T-helper 2 cell treated with Interferon-gamma antibody and Interleukin-4, amounts not matched to agents 100 ng/mL and 5 ng/mL, for 36 hours (primary cell): ENCODE data around the gene COG4. TPM values are rescaled to one million over a fixed set of nuclear protein-coding genes. Genes with fewer than 3 reads are reported as not detected.

Experiments
- intact Hi-C: fragments of 100-400 bp; cut with micrococcal nuclease; formaldehyde crosslinking; loops from one replicate; pipeline ENCODE4 v1.15.1; 2023
- total RNA-seq: library from RNA; stranded (reverse); gene quantifications from 2 replicates; pipeline ENCODE4 v1.2.3, GENCODE V29; 2022

COG4 gene
- total RNA-seq, 1 donor from 2014 or later: 56.2 TPM

DNA sequence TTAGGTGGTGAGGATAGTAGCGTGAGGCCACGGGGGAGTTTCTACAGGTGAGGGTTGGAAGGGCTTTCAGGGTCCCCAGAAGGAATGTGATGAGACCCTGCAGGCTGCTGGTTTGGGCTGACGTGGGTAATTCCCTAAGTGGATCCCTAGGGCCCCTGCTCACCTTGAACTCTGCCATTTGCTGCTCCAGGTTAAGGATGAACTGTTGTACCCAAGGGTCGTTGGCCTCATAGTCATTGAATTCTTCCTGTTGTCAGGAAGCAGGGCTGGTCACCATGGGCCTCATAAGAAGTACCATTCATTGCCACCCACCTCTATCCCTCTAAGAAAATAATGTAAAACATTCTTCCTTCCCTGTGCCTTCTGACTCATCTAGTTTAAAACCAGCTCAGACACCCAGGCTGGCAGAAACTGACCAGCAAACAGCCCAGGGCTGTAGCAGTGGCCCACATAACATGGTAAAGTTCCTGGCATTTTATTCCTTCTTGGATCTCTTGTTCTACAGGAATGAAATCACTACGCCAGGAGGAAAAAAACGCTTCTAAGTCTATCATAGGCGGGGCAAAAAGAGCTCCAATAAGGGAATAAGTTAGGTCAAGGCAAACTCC is 41.3 kb downstream of the COG4 start:
- intact Hi-C loops: no loop called here

- intact Hi-C loops: no loop called here
Observed at GRCh38 chr16:70480127-70481105, 42.9 kb downstream of the COG4 start.

DNA sequence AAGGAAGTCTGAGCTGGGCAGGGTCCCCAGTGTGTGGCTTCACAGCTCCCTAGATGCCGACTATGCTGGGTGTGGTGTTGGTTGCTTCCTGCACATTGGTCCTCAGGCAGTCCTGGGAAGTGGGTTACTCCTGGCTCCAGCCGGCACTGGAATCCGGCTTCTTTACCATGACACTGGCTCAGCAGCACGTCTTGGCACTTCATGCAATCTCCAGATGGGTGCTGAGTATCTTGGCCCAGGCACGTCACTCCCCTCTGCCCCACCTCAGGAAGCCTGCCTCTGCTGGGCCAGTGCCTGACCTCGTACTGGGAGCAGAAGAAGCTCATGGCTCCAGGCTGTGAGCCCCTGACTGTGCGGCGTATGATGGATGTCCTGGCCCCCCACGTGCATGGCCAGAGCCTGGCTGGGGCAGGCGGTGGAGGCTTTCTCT is 44.4 kb downstream of the COG4 start:
- intact Hi-C loops: loop anchor here (5.0 kb wide), 1 partner anchor 97 kb away; no protein-coding TSS in a partner anchor

DNA sequence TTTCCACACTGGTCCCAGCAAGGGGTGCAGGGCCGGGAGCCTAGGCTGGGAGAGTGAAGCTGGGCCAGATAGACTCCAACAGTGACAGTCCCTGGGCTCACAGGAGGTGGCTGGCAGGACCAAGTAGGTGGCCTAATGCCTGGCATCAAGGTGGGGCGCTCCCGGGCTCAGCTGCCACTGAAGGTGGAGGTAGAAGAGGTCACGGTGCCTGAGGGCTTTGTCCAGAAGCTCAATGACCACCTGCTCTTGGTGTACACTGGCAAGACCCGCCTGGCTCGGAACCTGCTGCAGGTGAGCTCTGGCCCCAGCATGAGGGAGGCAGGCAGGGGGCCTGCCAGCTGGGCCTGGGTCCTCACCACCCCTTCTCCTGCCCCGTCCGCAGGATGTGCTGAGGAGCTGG is 45.2 kb downstream of the COG4 start:
- intact Hi-C loops: loop anchor here (5.0 kb wide), 1 partner anchor 96 kb away; no protein-coding TSS in a partner anchor

GRCh38 chr16:70476272-70477020 is 46.9 kb downstream of the COG4 start:
- intact Hi-C loops: loop anchor here (5.0 kb wide), 1 partner anchor 94 kb away; no protein-coding TSS in a partner anchor

- intact Hi-C loops: loop anchor here (5.0 kb wide), 1 partner anchor 93 kb away; no protein-coding TSS in a partner anchor
Observed at GRCh38 chr16:70475054-70475871, 48.1 kb downstream of the COG4 start.

GRCh38 chr16:70474320-70475053 is 48.9 kb downstream of the COG4 start:
- intact Hi-C loops: loop anchor here (5.0 kb wide), 1 partner anchor 92 kb away; no protein-coding TSS in a partner anchor

DNA sequence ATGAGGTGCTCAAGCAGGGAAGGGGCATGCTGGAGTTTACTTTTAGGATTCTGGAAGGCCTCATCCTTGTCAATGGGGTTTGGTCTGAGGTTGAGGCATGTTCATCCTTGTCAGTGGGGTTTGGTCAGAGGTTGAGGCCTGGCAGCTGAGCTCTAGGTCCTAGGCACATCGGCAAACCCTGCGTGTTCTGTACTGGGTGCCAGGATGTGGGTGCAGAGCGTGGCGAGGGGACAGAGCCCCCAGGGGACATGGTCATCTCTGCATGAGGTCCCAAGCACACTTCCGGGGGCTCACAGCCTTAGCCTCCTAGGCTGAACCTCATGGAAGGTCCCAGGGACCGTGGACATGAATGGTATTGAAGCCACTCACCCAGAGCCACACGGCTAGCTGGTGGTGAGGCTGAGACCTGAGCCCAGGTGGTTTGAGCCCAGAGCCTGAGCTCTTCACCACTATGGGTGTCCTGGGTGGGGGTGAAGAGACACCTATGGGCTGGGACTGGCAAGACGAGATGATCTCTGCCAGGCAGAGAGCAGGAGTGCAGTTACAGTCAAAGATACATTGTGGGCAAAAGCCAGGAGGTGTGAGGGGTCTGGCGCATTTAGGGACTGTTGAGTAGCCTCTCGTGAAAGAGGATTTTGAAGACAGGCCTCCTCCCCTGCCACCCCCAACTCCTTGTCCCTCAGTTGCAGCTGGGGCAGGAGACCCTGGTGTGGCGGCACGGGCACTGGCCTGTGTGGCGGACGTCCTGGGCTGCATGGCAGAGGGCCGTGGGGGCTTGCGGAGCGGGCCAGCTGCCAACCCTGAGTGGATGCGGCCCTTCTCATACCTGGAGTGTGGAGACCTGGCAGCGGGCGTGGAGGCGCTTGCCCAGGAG is 49.7 kb downstream of the COG4 start:
- intact Hi-C loops: no loop called here

- intact Hi-C loops: no loop called here
Observed at GRCh38 chr16:70472786-70473433, 50.4 kb downstream of the COG4 start.

GRCh38 chr16:70470927-70471341 is 52.4 kb downstream of the COG4 start:
- intact Hi-C loops: no loop called here

- intact Hi-C loops: no loop called here
Observed at GRCh38 chr16:70470141-70470926, 53.0 kb downstream of the COG4 start.

DNA sequence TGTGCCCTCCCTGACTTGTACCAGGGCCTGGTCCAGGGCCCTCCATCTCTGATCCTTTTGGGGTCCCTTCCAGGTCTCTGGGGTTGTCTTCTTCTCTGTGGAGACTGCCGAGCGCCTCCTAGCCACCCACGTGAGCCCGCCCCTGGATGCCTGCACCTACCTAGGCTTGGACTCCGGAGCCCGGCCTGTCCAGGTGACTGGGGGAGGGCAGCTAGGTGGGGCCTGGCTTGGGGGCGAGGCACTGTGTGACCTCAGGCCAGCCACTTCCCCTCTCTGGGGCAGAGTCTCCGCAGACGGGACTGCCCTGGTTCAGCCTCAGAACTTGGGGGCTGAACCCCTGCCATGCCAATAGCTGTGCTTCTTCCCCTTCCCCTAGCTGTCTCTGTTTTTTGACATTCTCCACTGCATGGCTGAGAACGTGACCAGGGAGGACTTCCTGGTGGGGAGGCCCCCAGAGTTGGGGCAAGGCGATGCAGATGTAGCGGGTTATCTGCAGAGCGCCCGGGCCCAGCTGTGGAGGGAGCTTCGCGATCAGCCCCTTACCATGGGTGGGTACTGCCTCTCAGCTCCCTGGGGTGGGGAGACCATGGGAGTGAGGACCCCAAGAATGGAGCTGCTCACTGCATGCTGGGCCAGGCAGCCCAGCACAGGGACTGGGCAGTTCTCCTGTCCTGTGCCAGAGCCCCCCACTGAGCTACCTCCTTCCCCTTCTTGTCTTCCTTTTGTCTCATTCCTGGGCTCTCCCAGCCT is 54.4 kb downstream of the COG4 start:
- intact Hi-C loops: no loop called here

GRCh38 chr16:70467608-70468007 is 55.7 kb downstream of the COG4 start:
- intact Hi-C loops: no loop called here

DNA sequence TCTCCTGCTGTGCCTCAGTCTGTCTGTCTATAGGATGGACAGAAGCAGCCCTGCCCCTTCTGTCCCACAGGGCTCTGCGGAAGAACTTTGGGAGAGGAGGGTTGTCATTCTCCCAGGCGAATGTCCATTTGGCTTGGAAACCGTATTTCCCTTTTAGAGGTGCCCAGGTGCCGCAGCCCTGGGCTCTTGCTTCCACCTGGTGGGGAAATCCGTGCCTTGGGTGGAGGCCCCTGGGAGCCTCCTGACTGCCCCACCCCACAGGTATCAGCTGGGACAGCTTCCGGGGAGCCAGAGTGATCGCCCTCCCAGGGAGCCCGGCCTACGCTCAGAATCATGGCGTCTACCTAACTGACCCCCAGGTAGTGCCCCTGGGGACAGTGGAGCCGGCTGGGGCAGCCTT is 56.2 kb downstream of the COG4 start:
- intact Hi-C loops: no loop called here

DNA sequence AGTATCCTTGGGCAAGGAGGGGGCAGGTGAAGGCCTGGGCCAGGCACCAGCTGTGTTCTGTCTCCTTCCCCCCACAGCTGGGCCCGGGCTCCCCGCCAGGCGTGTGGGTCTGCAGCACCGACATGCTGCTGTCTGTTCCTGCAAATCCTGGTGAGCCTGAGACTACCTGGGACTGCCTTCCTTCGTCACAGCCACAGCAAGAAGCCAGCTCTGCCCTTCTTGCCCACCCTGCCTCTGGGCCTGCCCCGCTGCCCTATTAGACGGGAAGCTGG is 56.6 kb downstream of the COG4 start:
- intact Hi-C loops: no loop called here

GRCh38 chr16:70465999-70466804 is 57.2 kb downstream of the COG4 start:
- intact Hi-C loops: no loop called here
